DLD1 (cell line): ENCODE measurements around the gene CHMP1A.
"Not testable (repeated sequence)": the region's sequence is repeated elsewhere in the genome, so short reads cannot be mapped to it uniquely, and the experiment has no call there.

Experiments
- in situ Hi-C: cut with HindIII; loops from 2 replicates; pipeline ENCODE4 v1.10.0; 2017; ENCODE audit warnings: low sequenced_read_pairs

The CHMP1A gene

GRCh38 chr16:89657442-89658220, at the start of gene CHMP1A, which contains the start of gene SPATA33:
Gene CHMP1A, minus strand, starts transcription at chr16:89657708. Its CDS starts 120 bp downstream, at chr16:89657588.
Gene SPATA33, plus strand, starts transcription at chr16:89657836. Its CDS starts 76 bp downstream, at chr16:89657912.
- in situ Hi-C loops = no loop called here

DNA sequence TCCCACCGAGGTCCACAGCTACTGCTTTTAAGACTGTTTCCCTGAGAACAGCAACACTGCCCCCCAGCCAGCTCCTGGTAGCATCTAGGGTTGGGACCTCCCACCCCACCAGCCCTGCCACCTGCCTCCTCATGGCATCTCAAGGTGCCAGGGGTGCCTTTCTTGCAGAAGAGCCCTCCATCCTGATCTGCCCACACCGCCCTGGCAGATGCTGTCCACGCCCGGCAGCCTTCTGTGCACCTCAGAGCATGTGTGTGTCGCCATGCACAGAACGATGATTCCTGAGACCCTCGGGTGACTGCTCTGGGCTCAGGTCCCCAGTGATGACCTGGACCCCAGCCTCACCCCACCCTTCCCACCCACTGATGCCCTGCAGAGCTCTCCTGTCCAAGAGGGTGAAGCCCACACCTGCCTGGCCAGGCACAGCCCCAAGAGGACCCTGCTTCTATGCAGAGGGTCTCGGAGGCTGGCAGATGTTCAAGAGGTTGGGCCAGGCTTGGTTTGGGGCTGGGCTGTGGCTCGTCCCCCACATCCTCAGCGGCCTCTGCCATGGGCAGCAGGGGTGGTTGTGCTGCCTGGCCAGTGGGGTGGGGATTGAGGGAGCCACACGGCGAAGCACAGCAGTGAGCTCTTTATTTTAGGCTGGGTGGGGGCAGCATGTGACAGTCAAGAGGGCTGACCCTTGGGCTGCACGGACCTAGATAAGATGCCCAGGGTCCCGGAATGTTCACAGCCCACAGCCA, 49.2 kb upstream of the CHMP1A start:
- in situ Hi-C loops = no loop called here

DNA sequence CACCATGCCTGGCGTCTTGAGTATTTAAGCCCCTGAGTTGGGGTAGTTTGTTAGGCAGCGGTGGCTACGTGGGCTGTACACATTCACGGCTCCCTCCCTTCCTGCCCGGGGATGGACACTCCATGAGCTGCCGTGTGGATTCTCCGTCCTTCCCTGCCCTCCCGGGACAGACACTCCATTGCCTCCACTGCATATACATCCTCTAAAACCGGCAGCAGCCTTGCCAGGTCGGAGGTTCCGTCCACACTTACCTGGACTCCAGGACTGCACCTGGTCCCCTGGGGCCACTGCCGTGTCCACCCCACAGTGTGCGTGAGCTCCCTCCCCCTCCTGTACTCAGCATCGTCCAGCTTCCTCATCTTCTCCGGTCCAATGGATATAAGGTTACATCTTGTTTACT, 47.5 kb upstream of the CHMP1A start:
- in situ Hi-C loops = no loop called here

DNA sequence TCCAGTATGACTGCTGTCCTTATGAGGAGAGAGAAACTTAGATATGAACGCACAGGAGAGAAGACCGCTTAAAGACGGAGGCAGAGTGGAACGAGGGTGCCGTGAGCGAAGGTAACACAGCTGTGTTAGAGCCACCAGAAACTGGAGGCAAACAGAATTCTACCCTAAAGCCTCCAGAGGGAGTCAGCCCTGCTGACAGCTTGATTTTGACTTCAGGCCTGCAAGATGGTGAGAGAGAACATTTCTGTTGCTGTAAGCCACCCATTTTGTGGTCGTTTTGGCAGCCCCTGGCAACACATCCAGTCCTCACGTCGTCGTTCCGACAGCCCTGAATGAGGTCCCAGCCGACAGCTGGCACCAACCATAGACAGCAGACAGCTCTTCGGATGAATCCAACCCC, 46.8 kb upstream of the CHMP1A start:
- in situ Hi-C loops = no loop called here

GRCh38 chr16:89701425-89702406, 44.2 kb upstream of the CHMP1A start, which contains the start of gene SPATA2L:
Gene SPATA2L, minus strand, starts transcription at chr16:89701705. Its CDS starts 473 bp downstream, at chr16:89701232.
- in situ Hi-C loops = no loop called here

GRCh38 chr16:89700649-89701424, 43.3 kb upstream of the CHMP1A start:
- in situ Hi-C loops = no loop called here

- in situ Hi-C loops = no loop called here
Measured at GRCh38 chr16:89700100-89700648, 42.7 kb upstream of the CHMP1A start.

- in situ Hi-C loops = not testable (repeated sequence)
Measured at GRCh38 chr16:89699629-89700099, 42.2 kb upstream of the CHMP1A start.

GRCh38 chr16:89698717-89699116, 41.2 kb upstream of the CHMP1A start:
- in situ Hi-C loops = not testable (repeated sequence)

DNA sequence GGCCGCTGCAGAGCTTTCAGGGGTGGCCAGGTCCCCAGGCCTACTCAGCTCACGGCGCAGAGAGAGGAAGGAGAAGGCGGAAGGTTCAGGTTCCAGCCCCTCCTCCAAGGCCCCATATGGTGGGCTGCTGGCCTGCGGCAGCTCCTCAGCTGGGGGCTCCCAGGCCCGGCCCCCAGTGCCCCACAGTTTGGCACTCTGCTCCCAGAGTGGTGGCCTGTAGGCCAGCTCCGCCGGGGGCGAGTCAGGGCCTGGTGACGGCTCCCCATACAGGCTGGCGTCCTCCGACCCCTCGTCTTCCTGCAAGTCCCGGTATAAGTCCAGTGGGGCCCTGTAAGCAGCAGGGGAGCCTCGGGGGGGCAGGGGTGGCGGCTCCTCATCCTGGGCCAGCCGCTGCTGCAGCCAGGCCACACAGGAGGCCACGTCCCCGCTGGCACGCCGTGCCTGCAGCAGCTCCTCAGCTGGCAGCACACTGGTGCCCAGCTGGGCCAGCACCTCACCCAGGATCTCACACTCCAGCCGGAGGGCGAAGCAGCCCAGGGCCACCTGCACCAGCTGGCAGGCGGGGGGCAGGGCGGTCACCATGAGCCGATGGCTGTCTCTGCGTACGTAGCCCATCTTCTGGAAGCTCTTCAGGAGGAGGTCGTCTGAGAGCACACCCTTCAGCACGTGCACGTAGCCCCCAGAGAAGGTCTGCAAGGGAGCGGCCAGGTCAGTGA, 40.3 kb upstream of the CHMP1A start:
- in situ Hi-C loops = no loop called here

- in situ Hi-C loops = no loop called here
Measured at GRCh38 chr16:89697161-89697615, 39.7 kb upstream of the CHMP1A start.

DNA sequence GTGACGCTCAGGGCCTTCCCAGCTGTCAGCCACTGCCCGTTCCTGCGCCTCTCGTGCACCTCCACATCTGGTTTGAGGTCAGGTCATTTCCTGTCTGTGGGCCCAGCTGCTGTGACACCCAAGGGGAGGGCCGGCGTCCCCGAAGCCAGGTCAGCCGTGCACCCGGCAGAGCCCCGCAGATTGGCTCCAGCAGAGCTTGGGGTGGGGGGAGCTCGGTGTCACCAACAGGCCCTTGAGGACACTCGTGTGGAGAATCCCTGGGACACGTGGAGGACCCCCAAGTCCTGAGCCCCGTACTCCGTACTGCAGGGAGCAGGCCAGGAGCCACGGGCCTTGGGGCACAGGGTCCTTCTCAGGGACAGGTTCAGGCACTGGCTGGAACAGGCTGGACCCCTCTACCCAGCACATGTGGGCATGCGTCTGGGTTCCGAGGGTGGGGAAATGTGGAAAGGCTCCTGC, 39.2 kb upstream of the CHMP1A start:
- in situ Hi-C loops = no loop called here

DNA sequence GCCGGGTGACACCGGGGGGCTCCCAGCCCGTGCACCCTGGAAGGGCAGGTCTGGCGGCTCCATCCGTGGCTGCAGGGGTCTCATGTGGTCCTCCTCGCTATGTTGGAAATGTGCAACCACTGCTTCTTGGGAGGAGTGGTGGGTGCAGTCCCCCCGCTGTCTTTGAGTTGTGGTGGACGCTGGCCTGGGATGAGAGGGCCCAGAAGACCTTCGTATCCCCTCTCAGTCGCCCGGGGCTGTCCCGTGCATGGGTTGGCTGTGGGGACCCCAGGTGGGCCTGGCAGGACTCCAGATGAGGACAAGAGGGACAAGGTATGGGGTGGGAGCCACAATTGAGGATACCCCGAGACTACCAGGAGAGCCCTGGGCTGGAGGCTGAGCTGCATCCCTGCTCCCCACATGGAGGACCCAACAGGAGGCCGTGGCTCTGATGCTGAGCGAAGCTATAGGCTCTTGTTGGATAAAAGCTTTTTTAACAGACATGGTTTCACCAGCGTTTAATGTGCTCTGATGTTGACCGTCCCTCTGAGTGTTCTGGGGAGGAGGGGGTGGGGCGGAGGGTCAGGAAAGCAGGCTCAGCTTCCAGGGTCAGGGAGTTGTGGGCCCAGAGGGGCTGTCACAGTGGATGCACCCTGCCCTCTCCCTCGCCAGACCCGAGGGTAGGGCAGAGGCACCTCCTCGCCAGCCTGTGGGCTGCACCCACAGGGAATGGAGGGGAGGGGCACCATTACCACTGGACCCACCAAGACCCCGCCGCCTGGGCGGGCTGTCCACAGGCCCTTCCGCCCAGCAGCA, 38.6 kb upstream of the CHMP1A start:
- in situ Hi-C loops = no loop called here

DNA sequence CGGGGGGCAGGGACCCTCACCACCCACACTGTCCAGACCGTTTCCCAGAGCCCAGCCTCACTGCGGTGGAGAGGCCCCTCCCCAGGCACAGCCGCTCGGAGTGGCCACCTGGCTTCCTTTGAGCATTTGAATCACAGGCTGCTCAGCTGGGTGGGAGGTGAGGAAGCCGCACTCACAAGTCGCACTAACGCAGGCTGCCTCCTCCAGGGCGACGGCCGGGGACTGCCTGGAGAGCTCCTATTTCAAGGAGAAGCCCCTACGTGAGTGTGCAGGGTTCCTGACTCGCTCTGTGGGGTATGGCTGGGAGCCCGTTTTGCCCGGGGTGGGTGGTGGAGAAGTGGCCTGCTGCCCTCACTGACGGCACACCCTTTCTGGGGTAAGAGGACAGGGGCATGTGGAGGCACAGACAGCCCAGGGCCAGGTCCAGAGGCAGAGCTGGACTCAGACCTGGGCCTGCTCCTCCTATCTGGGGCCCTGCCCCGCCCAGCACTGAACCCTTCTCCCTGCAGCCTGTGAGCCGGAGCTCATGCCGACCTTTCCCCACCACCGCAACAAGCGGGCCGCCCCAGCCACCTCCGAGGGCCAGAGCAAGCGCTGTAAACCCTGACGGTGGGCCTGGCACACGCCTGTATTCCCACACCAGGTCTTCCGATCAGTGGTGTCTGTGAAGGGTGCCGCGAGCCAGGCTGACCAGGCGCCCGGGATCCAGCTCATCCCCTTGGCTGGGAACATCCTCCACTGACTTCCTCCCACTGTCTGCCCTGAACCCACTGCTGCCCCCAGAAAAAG, 37.8 kb upstream of the CHMP1A start:
- in situ Hi-C loops = no loop called here

DNA sequence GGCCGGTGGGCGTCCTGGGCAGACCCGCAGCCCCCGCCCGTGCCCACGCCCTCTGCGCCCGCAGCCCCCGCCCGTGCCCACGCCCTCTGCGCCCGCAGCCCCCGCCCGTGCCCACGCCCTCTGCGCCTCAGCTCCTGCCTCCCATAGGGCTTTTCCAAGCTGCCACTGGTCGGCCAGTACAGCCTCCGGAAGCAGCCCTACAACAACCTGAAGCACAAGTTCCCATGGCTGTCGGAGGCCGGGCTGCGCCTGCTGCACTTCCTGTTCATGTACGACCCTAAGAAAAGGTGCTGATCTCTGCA, 37.2 kb upstream of the CHMP1A start:
- in situ Hi-C loops = not testable (repeated sequence)

GRCh38 chr16:89693931-89694783, 36.6 kb upstream of the CHMP1A start:
- in situ Hi-C loops = no loop called here
